Measurements from ENCODE around the gene MATCAP1. TPM values are rescaled to one million over a fixed set of nuclear protein-coding genes. Genes with fewer than 3 reads are reported as not detected.

MATCAP1 gene
- 38.8 TPM for total RNA-seq
- polyA plus RNA-seq (ENCODE audit: insufficient read depth, low read depth, low replicate concordance), result 15.5 TPM
- long read RNA-seq, donor 1, partial matches to known transcripts, result 0 of 1 reads
- long read RNA-seq, donor 1, other reads (novel, unspliced or antisense), result 0 of 1 reads
- long read RNA-seq, donor 2, partial matches to known transcripts, result 0 of 3 reads
- long read RNA-seq, donor 2, other reads (novel, unspliced or antisense), result 0 of 3 reads
- long read RNA-seq, donor 3, partial matches to known transcripts, result 0 of 2 reads
- long read RNA-seq, donor 3, other reads (novel, unspliced or antisense), result 0 of 2 reads
- long read RNA-seq, donor 4, partial matches to known transcripts, result 27 of 27 reads
- long read RNA-seq, donor 4, other reads (novel, unspliced or antisense), result 0 of 27 reads
- long read RNA-seq, donor 5, result 0 reads
- long read RNA-seq, donor 6, result 0 reads
- long read RNA-seq, donor 7, transcript KIAA0895L-203 (3 exons, 2,824 nt), result major isoform, 10 of 28 reads
- long read RNA-seq, donor 7, partial matches to known transcripts, result 4 of 28 reads
- long read RNA-seq, donor 7, other reads (novel, unspliced or antisense), result 12 of 28 reads
- long read RNA-seq, donor 8, partial matches to known transcripts, result 0 of 3 reads
- long read RNA-seq, donor 8, other reads (novel, unspliced or antisense), result 0 of 3 reads
- long read RNA-seq, donor 9, partial matches to known transcripts, result 0 of 1 reads
- long read RNA-seq, donor 9, other reads (novel, unspliced or antisense), result 0 of 1 reads
- long read RNA-seq, donor 10, transcript KIAA0895L-203 (3 exons, 2,824 nt), result major isoform, 5 of 104 reads
- long read RNA-seq, donor 10, partial matches to known transcripts, result 85 of 104 reads
- long read RNA-seq, donor 10, other reads (novel, unspliced or antisense), result 14 of 104 reads

DNA sequence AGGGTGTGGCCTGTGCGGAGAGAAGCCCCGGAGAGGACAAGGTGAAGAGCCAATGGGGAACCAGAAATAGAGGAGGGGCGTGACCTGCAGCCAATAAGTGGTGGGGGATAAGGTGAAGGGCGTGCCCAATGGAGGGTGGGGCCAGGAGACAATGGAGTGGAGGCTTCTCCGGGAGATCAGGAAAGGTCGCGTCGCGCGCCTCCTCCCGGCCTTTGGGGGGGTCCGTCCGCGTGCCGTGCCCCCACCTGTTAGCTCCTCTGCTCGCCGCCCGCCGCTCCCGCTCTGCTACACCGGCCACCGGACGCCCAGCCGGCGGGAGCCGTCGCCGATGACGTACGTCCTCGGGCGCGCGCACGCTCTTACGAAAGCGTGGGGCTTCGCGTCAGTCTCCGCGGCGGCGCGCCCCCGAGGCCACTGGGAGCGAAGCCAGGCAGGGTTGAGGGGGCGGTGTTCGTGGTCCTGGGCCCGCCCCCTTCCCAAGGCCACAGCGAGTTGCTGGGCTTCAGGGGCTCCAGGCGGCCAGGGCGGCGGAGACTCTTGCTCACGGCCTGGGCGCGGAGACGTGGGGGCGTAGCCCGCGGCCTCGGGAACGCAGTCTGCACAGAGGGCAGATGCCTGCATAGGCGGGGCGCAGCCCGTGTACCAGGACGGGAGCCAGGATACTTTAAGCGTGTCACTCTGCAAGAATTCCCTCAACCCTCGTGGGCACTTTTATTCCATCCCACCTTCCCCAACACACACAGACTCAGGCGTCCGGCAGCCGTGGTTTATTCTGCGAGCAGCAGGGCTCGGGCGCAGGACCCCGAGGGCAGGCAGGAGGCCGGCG, at the start of gene MATCAP1:
Gene MATCAP1 (minus strand): TSS at position 337 of the 826 bp plus-strand sequence. CDS start 3,353 bp downstream, outside the sequence.
- Histone ChIP-seq H3K9ac (ENCODE audit: low read length in 3 of 3) (peak within 1 kb of the TSS; percentile 43 to 67 (median 52)), H3K4me3 (ENCODE audit: low read length in 3 of 3) (peak within 1 kb of the TSS; percentile 76 to 81 (median 79)), H3K27me3 (ENCODE audit: control insufficient read depth, insufficient read depth, low read length) (no peaks in the 10 kb centered on the region), H3K9me3 (ENCODE audit: control insufficient read depth in 2 of 3, insufficient read depth in 1 of 3, low read length in 3 of 3) (no peaks in the 10 kb centered on the region), H3K4me1 (ENCODE audit: control insufficient read depth in 2 of 3, insufficient read depth in 2 of 3, low read depth in 1 of 3, low read length in 3 of 3) (peaks cover 0 to 24% (median 9%) of the 10 kb centered on the region in 3 donors), H3K27ac (ENCODE audit: low read depth in 2 of 2, low read length in 2 of 2) (peak within 1 kb of the TSS; percentile 95 to 96), H3K36me3 (ENCODE audit: control insufficient read depth in 2 of 3, insufficient read depth in 3 of 3, low read length in 3 of 3) (no peaks in the 10 kb centered on the region)
- intact Hi-C loops (cut with DNase I), result no loop called here
- DNase-seq, result peak; percentile 96 to 98 (median 98)
- TF ChIP-seq, protein P1, sequence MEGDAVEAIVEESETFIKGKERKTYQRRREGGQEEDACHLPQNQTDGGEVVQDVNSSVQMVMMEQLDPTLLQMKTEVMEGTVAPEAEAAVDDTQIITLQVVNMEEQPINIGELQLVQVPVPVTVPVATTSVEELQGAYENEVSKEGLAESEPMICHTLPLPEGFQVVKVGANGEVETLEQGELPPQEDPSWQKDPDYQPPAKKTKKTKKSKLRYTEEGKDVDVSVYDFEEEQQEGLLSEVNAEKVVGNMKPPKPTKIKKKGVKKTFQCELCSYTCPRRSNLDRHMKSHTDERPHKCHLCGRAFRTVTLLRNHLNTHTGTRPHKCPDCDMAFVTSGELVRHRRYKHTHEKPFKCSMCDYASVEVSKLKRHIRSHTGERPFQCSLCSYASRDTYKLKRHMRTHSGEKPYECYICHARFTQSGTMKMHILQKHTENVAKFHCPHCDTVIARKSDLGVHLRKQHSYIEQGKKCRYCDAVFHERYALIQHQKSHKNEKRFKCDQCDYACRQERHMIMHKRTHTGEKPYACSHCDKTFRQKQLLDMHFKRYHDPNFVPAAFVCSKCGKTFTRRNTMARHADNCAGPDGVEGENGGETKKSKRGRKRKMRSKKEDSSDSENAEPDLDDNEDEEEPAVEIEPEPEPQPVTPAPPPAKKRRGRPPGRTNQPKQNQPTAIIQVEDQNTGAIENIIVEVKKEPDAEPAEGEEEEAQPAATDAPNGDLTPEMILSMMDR (IDR thresholded peaks at IDR 0.05; ENCODE audit: borderline replicate concordance, extremely low read depth, insufficient read depth), result no peak
- peak; percentile 93 for FAIRE-seq

DNA sequence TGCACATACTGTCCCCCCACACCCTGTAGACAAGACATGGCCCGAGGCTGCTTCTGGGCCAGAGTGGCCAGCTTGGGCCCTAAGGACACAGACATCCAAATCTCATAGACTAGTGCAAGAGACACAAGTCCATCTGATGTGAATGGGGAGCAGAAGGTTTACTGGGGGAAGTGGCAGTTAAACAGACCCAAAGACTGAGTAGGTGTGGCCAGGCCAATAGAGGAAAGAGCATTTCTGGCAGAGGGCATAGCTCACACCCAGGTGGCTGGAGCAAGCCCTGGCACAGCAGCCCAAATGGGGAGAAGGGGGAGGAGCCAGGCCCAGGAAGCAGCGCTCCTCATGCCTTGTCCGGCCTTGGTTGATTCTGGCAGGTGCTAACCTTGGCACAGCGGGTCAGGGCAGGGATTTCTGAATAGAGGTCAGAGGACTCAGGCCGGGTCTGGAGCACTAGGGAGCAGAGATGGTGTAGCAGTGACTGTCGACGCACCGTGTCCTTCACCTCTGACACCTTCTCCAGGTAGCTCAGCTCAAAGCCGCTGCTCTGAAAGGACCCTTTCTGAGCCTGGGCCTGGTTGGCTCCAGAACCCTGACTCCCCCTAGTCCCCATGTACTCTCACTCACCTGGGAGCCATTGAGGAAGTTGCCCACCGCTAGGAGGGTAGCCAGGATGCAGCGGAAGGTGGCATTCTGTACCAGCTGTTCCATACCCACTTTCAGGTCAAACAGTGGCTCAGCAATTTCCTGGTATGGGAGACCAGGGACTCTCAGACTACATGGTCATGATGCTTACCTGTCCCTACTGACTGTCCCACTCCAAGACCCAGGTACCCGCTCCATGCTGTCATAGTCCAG, 47.3 kb upstream of the MATCAP1 start:
- intact Hi-C loops (cut with DNase I), result no loop called here
- DNase-seq (peak in 1 of 5 donors; percentile 51), FAIRE-seq (no peak)
- no peak overlapping the region for H3K4me3 ChIP-seq (ENCODE audit: low read length in 3 of 3)
- TF ChIP-seq, protein P1 (IDR thresholded peaks at IDR 0.05; ENCODE audit: borderline replicate concordance, extremely low read depth, insufficient read depth), result no peak
- H3K9ac ChIP-seq (ENCODE audit: low read length in 3 of 3), result no peak overlapping the region
- H3K36me3 ChIP-seq (ENCODE audit: control insufficient read depth in 2 of 3, insufficient read depth in 3 of 3, low read length in 3 of 3), result peaks cover 2 to 35% (median 20%) of the 10 kb centered on the region in 3 donors
- H3K27me3 ChIP-seq (ENCODE audit: control insufficient read depth, insufficient read depth, low read length), result no peaks in the 10 kb centered on the region
- no peaks in the 10 kb centered on the region for H3K9me3 ChIP-seq (ENCODE audit: control insufficient read depth in 2 of 3, insufficient read depth in 1 of 3, low read length in 3 of 3)
- H3K4me1 ChIP-seq (ENCODE audit: control insufficient read depth in 2 of 3, insufficient read depth in 2 of 3, low read depth in 1 of 3, low read length in 3 of 3), result peaks cover 0 to 11% (median 10%) of the 10 kb centered on the region in 3 donors
- no peak overlapping the region for H3K27ac ChIP-seq (ENCODE audit: low read depth in 2 of 2, low read length in 2 of 2)
